Mesenchymal stem cell (in vitro differentiated cells and primary cell): ENCODE measurements around the gene BRD4.

Source experiments
- DNase-seq: peaks from one replicate; pipeline ENCODE4 v3.0.0-alpha.2; 2013
- H2AFZ ChIP-seq: one replicate; pipeline ENCODE4 v1.6.1; 2013; ENCODE audit warnings: low read depth, mild to moderate bottlenecking, control low read depth, inconsistent platforms, low read length, moderate library complexity
- H2AK5ac ChIP-seq: 2 replicates; pipeline ENCODE4 v1.6.1; 2013; ENCODE audit warnings: low read length, moderate library complexity, mild to moderate bottlenecking, inconsistent platforms; ENCODE audit not compliant: severe bottlenecking
- H2BK120ac ChIP-seq: one replicate; pipeline ENCODE4 v1.6.1; 2013; ENCODE audit warnings: low read depth, mild to moderate bottlenecking, inconsistent platforms, low read length, moderate library complexity
- H2BK12ac ChIP-seq, 2 experiments: one replicate each; pipeline ENCODE4 v1.6.1; 2013; ENCODE audit warnings: inconsistent platforms in 2 of 2, low read length in 2 of 2, mild to moderate bottlenecking in 2 of 2, moderate library complexity in 2 of 2, control low read depth in 1 of 2
- H2BK15ac ChIP-seq: one replicate; pipeline ENCODE4 v1.6.1; 2013; ENCODE audit warnings: mild to moderate bottlenecking, low read depth, inconsistent platforms; ENCODE audit not compliant: poor library complexity, severe bottlenecking
- H2BK5ac ChIP-seq: 2 replicates; pipeline ENCODE4 v1.6.1; 2013; ENCODE audit warnings: low read depth, mild to moderate bottlenecking, low read length, control low read depth, inconsistent platforms; ENCODE audit not compliant: poor library complexity, severe bottlenecking
- H3K14ac ChIP-seq, 2 experiments: one replicate each; pipeline ENCODE4 v1.6.1; 2013; ENCODE audit warnings: inconsistent platforms in 2 of 2, low read length in 2 of 2, control low read depth in 1 of 2, mild to moderate bottlenecking in 1 of 2, moderate library complexity in 1 of 2
- H3K18ac ChIP-seq, 2 experiments: one replicate each; pipeline ENCODE4 v1.6.1; 2013; ENCODE audit warnings: inconsistent platforms in 2 of 2, low read length in 2 of 2, control low read depth in 1 of 2, low read depth in 1 of 2, mild to moderate bottlenecking in 1 of 2
- H3K23ac ChIP-seq, 2 experiments: one replicate each; pipeline ENCODE4 v1.6.1; 2013; ENCODE audit warnings: inconsistent platforms in 2 of 2, low read length in 2 of 2, mild to moderate bottlenecking in 2 of 2, moderate library complexity in 2 of 2, control low read depth in 1 of 2
- H3K27ac ChIP-seq: 2 replicates; pipeline ENCODE4 v1.5.1; 2013; ENCODE audit warnings: mild to moderate bottlenecking, moderate library complexity, low read length, control low read depth, inconsistent platforms; ENCODE audit not compliant: poor library complexity, severe bottlenecking
- H3K27me3 ChIP-seq, 2 experiments: 2 replicates each; pipeline versions ENCODE4 v1.6.1 to v1.7.0; 2013; ENCODE audit warnings: low read length in 2 of 2, mild to moderate bottlenecking in 2 of 2, moderate library complexity in 2 of 2, control low read depth in 1 of 2, inconsistent platforms in 1 of 2; ENCODE audit not compliant: control insufficient read depth in 1 of 2, insufficient read depth in 1 of 2
- H3K36me3 ChIP-seq, 2 experiments: 2 replicates each; pipeline versions ENCODE4 v1.6.1 to v1.7.0; 2013; ENCODE audit warnings: low read length in 2 of 2, control low read depth in 1 of 2, inconsistent platforms in 1 of 2, low read depth in 1 of 2, mild to moderate bottlenecking in 1 of 2; ENCODE audit not compliant: insufficient read depth in 2 of 2, control insufficient read depth in 1 of 2
- H3K4ac ChIP-seq, 2 experiments: one replicate each; pipeline ENCODE4 v1.6.1; 2013; ENCODE audit warnings: inconsistent platforms in 2 of 2, low read length in 2 of 2, mild to moderate bottlenecking in 2 of 2, moderate library complexity in 2 of 2, control low read depth in 1 of 2, low read depth in 1 of 2
- H3K4me1 ChIP-seq: 2 replicates; pipeline ENCODE4 v1.6.1; 2013; ENCODE audit warnings: low read depth, low read length, control low read depth; ENCODE audit not compliant: control insufficient read depth, insufficient read depth
- H3K4me2 ChIP-seq: 2 replicates; pipeline ENCODE4 v1.6.1; 2013; ENCODE audit warnings: low read length, mild to moderate bottlenecking, inconsistent platforms; ENCODE audit not compliant: poor library complexity, severe bottlenecking
- H3K4me3 ChIP-seq, 2 experiments: 2 replicates each; pipeline versions ENCODE4 v1.5.1 to v1.7.0; 2013; ENCODE audit warnings: low read length in 2 of 2, mild to moderate bottlenecking in 2 of 2, control low read depth in 1 of 2, low read depth in 1 of 2; ENCODE audit not compliant: insufficient read depth in 1 of 2
- H3K79me1 ChIP-seq: replicated peaks from 2 replicates; pipeline ENCODE4 v1.6.1; 2013; ENCODE audit warnings: mild to moderate bottlenecking, control low read depth, low read length, inconsistent platforms; ENCODE audit not compliant: poor library complexity, severe bottlenecking
- H3K9ac ChIP-seq: 2 replicates; pipeline ENCODE4 v1.7.0; 2013; ENCODE audit warnings: mild to moderate bottlenecking, low read length, moderate library complexity
- H3K9me3 ChIP-seq: 2 replicates; pipeline ENCODE4 v1.7.0; 2013; ENCODE audit warnings: mild to moderate bottlenecking, low read length; ENCODE audit not compliant: control insufficient read depth
- H4K8ac ChIP-seq: one replicate; pipeline ENCODE4 v1.6.1; 2013; ENCODE audit warnings: inconsistent platforms, mild to moderate bottlenecking, low read length, moderate library complexity
- H4K91ac ChIP-seq: one replicate; pipeline ENCODE4 v1.6.1; 2013; ENCODE audit warnings: mild to moderate bottlenecking, low read length, inconsistent platforms
- WGBS: methylation state at CpG from one replicate; pipeline ENCODE4 v1.1.7; 2013; ENCODE audit warnings: mixed read lengths; 5-methylcytosine and 5-hydroxymethylcytosine counted together

Gene BRD4

DNA sequence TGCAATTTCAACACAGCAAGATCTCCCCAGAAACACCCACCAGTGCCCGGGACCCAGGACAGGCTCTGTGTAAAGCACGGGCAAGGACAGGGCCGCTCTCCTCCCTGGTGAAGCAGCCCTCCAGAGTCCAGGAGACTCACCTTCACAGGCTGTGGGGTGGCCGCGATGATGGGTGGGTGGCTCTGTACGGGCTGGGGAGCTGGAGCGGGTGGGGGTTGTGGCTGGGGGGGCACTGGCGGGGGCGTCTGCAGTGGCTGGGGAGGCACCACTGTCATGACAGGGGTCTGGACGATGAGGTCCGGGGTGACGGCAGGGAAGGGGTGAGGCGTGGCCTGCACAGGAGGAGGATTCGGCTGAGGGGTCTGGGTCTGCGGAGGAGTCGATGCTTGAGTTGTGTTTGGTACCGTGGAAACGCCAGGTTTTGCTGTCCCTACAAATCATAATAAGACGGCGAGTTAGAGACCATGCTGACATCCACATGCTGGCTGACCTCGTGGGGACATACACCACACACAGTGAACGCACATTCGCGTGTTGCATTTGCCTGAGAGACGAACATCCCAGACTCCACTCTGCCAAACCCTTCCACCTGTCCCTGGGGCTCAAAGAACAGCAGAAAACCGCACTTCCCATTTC is 67.0 kb downstream of the BRD4 start:
- no peak overlapping the region for H2BK12ac ChIP-seq
- 94% methylated on average over 26 of the region's 26 CpGs for WGBS
- peak overlapping the region in 1 of 2 experiments; percentile 14 for H3K18ac ChIP-seq
- H3K4ac ChIP-seq = no peak overlapping the region
- H2AFZ ChIP-seq = no peak overlapping the region
- H3K14ac ChIP-seq = no peak overlapping the region
- peak overlapping the region; percentile 35 for H2BK5ac ChIP-seq
- peaks cover 18% of the 10 kb centered on the region for H3K79me1 ChIP-seq
- no peak overlapping the region for H4K8ac ChIP-seq
- H4K91ac ChIP-seq = no peak overlapping the region
- no peaks in the 10 kb centered on the region for H3K9me3 ChIP-seq
- peaks cover 37% of the 10 kb centered on the region for H3K4me1 ChIP-seq
- H3K27me3 ChIP-seq = no peaks in the 10 kb centered on the region
- DNase-seq = no peak
- no peak overlapping the region for H3K4me2 ChIP-seq
- no peak overlapping the region for H2AK5ac ChIP-seq
- peak overlapping the region; percentile 24 for H3K9ac ChIP-seq
- no peak overlapping the region for H2BK120ac ChIP-seq
- no peak overlapping the region for H3K4me3 ChIP-seq
- H3K36me3 ChIP-seq = peaks cover 76 to 84% of the 10 kb centered on the region in 2 experiments
- H2BK15ac ChIP-seq = no peak overlapping the region
- H3K27ac ChIP-seq = peak overlapping the region; percentile 72
- H3K23ac ChIP-seq = no peak overlapping the region

DNA sequence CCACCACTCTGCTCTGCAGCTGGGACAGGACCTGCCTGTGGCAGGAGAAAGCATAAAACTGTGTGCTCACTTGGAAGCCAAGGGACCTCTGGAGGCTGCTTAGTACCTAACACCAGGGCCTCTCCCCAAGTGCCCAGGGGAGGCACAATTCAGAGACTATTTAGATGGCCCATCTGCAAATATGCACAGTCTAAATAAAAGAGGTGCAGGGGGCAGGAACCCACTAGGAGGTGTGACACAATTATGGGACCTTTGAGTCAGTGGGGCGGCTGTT is 67.5 kb downstream of the BRD4 start:
- Histone ChIP-seq H3K4me3 (no peak overlapping the region), H3K27ac (no peak overlapping the region), H3K9me3 (no peaks in the 10 kb centered on the region), H4K8ac (no peak overlapping the region), H3K18ac (no peak overlapping the region), H2AK5ac (no peak overlapping the region), H3K36me3 (peaks cover 74 to 84% of the 10 kb centered on the region in 2 experiments), H3K14ac (no peak overlapping the region), H3K4me1 (peaks cover 39% of the 10 kb centered on the region), H3K9ac (no peak overlapping the region), H3K79me1 (peaks cover 21% of the 10 kb centered on the region), H2BK15ac (no peak overlapping the region), H3K4ac (no peak overlapping the region), H3K27me3 (no peaks in the 10 kb centered on the region), H2BK120ac (no peak overlapping the region), H3K4me2 (no peak overlapping the region), H3K23ac (no peak overlapping the region), H2BK12ac (no peak overlapping the region), H2AFZ (no peak overlapping the region), H2BK5ac (peak overlapping the region; percentile 3), H4K91ac (no peak overlapping the region)
- WGBS = 100% methylated on average over 1 of the region's 1 CpG
- DNase-seq = no peak

DNA sequence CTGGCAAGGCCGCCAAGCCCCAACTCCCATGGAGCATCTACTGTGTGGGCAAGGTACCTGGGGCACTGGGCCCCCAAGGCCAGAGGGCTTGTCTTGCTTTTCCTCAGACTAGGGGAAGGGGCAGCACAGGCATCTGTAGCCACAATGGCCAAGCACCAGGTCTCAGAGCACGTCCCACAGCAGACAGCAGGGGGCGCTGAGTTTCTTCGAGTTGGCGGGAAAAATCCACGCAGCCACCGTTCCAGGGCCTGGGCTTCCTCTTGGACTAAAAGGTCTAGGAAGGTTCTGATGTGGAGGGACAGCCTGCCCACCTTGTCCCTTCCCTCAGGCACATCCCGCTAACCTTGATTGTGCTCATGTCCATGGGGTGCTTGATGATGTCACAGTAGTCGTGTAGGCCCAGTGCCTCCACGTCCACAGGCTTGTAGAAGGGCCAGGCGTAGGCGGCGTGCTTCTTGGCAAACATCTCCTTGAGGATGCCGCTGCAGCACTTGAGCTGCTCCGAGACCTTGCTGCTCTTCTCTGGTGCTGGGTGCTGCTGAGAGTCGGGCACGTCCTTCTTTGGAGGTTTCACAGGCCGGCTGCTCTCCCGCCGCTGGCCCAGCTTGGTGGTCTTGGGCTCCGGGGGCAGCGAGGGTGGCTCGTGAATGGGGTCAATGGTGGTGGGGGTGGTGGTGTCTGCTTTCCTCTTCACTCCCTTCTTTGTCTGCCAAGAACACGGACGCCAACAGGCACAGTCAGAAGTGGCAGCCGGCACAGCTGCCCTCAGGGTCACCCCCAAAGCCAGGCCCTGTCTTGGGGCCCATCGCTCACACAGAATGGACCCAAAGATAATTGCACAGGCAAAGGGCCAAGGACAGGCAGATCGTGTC is 68.0 kb downstream of the BRD4 start:
- H3K14ac ChIP-seq = no peak overlapping the region
- H3K4me2 ChIP-seq = no peak overlapping the region
- no peak overlapping the region for H3K4ac ChIP-seq
- 81% methylated on average over 27 of the region's 28 CpGs for WGBS
- no peak overlapping the region for H2BK120ac ChIP-seq
- no peak overlapping the region for H2BK12ac ChIP-seq
- no peak overlapping the region for H2BK15ac ChIP-seq
- no peak overlapping the region for H4K91ac ChIP-seq
- H3K9ac ChIP-seq = no peak overlapping the region
- H3K4me3 ChIP-seq = no peak overlapping the region
- no peaks in the 10 kb centered on the region for H3K27me3 ChIP-seq
- peak; percentile 73 for DNase-seq
- H3K79me1 ChIP-seq = peaks cover 23% of the 10 kb centered on the region
- H2AFZ ChIP-seq = no peak overlapping the region
- no peaks in the 10 kb centered on the region for H3K9me3 ChIP-seq
- no peak overlapping the region for H3K23ac ChIP-seq
- H4K8ac ChIP-seq = no peak overlapping the region
- no peak overlapping the region for H2BK5ac ChIP-seq
- H3K18ac ChIP-seq = no peak overlapping the region
- no peak overlapping the region for H2AK5ac ChIP-seq
- H3K4me1 ChIP-seq = peaks cover 45% of the 10 kb centered on the region
- H3K36me3 ChIP-seq = peaks cover 78 to 86% of the 10 kb centered on the region in 2 experiments
- no peak overlapping the region for H3K27ac ChIP-seq

DNA sequence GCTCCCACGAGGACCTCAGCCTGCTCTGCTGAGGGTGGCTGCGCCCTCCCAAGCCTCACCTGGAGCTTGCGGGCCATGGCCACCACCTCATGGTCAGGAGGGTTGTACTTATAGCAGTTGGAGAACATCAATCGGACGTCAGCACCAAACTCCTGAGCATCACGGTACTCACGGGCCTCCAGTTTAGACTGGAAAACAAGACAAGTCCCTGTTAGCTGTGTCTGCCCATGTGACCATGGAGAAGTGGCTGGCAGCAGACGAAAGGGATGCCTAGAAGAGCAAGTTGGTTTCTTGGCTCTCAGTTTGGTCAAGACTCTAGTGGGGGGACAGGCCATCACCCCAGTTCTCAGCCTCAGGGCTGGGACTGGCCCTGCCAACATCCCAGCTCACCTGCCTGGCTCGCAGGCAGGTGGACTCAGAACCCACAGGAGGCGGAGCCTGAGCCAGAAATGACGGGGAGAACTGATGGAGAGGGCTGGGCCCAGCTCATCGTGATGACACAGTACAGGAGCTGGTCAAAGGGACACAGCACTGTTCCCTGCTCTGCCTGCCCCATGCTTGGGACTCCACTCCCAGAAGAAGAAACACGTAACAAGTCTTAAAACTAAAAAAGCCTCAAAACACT is 68.9 kb downstream of the BRD4 start:
- H2BK120ac ChIP-seq = no peak overlapping the region
- H2BK5ac ChIP-seq = no peak overlapping the region
- H3K4ac ChIP-seq = no peak overlapping the region
- no peak overlapping the region for H3K4me2 ChIP-seq
- no peak overlapping the region for H4K8ac ChIP-seq
- no peak overlapping the region for H3K14ac ChIP-seq
- H2BK15ac ChIP-seq = no peak overlapping the region
- H4K91ac ChIP-seq = no peak overlapping the region
- H3K4me3 ChIP-seq = no peak overlapping the region
- no peak overlapping the region for H3K23ac ChIP-seq
- H3K36me3 ChIP-seq = peaks cover 80 to 90% of the 10 kb centered on the region in 2 experiments
- no peak overlapping the region for H2AK5ac ChIP-seq
- H3K27me3 ChIP-seq = no peaks in the 10 kb centered on the region
- H3K4me1 ChIP-seq = peaks cover 46% of the 10 kb centered on the region
- H2BK12ac ChIP-seq = no peak overlapping the region
- H3K9ac ChIP-seq = no peak overlapping the region
- 96% methylated on average over 13 of the region's 13 CpGs for WGBS
- H3K27ac ChIP-seq = no peak overlapping the region
- H3K9me3 ChIP-seq = no peaks in the 10 kb centered on the region
- no peak overlapping the region for H2AFZ ChIP-seq
- no peak for DNase-seq
- H3K18ac ChIP-seq = no peak overlapping the region
- H3K79me1 ChIP-seq = peaks cover 29% of the 10 kb centered on the region
